ENCODE measurements around the gene AQR. TPM values are rescaled to one million over a fixed set of nuclear protein-coding genes. Genes with fewer than 3 reads are reported as not detected.

Gene AQR
- total and polyA plus RNA-seq, 2 of the 8 experiments (the other 6 are each of a cell fraction or from before 2014, with no cell fraction given), result 34.5 to 57.6 TPM

DNA sequence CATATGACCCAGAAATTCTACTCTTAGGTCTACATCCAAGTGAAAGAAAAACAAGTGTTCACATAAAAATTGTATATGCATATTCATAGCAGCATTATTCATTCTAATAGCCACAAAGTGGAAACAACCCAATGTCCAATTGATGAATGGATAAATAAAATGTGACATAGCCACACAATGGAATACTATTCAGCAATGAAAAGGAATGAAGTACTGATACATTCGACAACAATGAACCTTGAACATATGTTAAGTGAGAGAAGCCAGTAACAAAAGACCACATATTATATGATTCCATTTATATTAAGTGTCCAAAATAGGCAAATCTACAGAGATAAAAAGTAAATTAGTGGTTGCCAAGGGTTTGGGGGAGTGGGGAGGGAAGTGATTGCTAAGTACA lies 104.0 kb downstream of the AQR start:
- no peak overlapping the region for H3K4me2 ChIP-seq (ENCODE audit: insufficient read depth in 1 of 2, low read depth in 2 of 2, low read length in 2 of 2)
- no peak overlapping the region for H3K23ac ChIP-seq (ENCODE audit: insufficient read length)
- 95% methylated on average over 1 of the region's 1 CpG; no CpG with 5 or more reads in 1 of the 2 experiments for WGBS, 2 experiments (ENCODE audit: extremely low coverage in 1 of 2, insufficient coverage in 1 of 2, insufficient read length in 1 of 2, insufficient replicate concordance in 2 of 2, low coverage in 1 of 2, low lambda C conversion rate in 2 of 2, missing lambda C conversion rate in 1 of 2)
- no peak overlapping the region for H2AFZ ChIP-seq (ENCODE audit: low read length)
- no peak overlapping the region for H3K9ac ChIP-seq (replicated peaks in 1 of 4; ENCODE audit: extremely low read depth in 1 of 4, low read depth in 3 of 4, low read length in 3 of 4)
- H4K5ac ChIP-seq (ENCODE audit: insufficient read length, low read depth, low read length), result no peak overlapping the region
- H3K14ac ChIP-seq (ENCODE audit: insufficient read length), result no peak overlapping the region
- H2AK5ac ChIP-seq (ENCODE audit: low read depth, low read length), result no peak overlapping the region
- DNase-seq (ENCODE audit: low read depth in 1 of 2, low spot score in 2 of 2), result no peak
- no peak overlapping the region for H3K27ac ChIP-seq (ENCODE audit: low read depth, low read length)
- no peak overlapping the region for H2BK15ac ChIP-seq (ENCODE audit: low read length)
- no peak overlapping the region for H2BK12ac ChIP-seq (ENCODE audit: low read depth, low read length)
- H2BK5ac ChIP-seq (ENCODE audit: low read depth, low read length), result no peak overlapping the region
- no peaks in the 10 kb centered on the region; the same call in 1 of the 2 replicates for H3K79me1 ChIP-seq (ENCODE audit: low read depth, low read length)
- H3K9me3 ChIP-seq (ENCODE audit: insufficient read depth in 2 of 2, low read depth in 1 of 2, low read length in 1 of 2), result no peaks in the 10 kb centered on the region
- H3K23me2 ChIP-seq (ENCODE audit: low read depth, low read length), result no peaks in the 10 kb centered on the region
- POLR2A ChIA-PET (ENCODE audit: partially characterized antibody), result no interaction called here
- no peak overlapping the region for H3K4me3 ChIP-seq (ENCODE audit: extremely low read depth in 1 of 4, insufficient read depth in 2 of 4, low read depth in 3 of 4, low read length in 4 of 4)
- no peak overlapping the region for H4K91ac ChIP-seq (replicated peaks; ENCODE audit: insufficient read length, low read length)
- CTCF ChIA-PET (ENCODE audit: partially characterized antibody), result interaction anchor here (0.5 to 1.0 kb wide), 2 partner anchors 13 to 24 kb away, joined by 3 to 4 read pairs; no protein-coding TSS in a partner anchor
- no peak overlapping the region for H2BK120ac ChIP-seq (replicated peaks; ENCODE audit: low read depth, low read length)
- H3K79me2 ChIP-seq (ENCODE audit: control insufficient read depth in 1 of 2, insufficient read depth in 2 of 2, low read length in 2 of 2), result no peaks in the 10 kb centered on the region
- no peak overlapping the region for H2BK20ac ChIP-seq (ENCODE audit: low read length)
- H4K8ac ChIP-seq (ENCODE audit: extremely low read depth, insufficient read depth, low read length), result no peak overlapping the region
- no peak overlapping the region for H3K56ac ChIP-seq (replicated peaks; ENCODE audit: insufficient read length, low read depth, low read length)
- H3K36me3 ChIP-seq (ENCODE audit: control insufficient read depth in 2 of 4, insufficient read depth in 4 of 4, low read length in 3 of 4), result peaks cover 0 to 21% (median 13%) of the 10 kb centered on the region in 4 experiments; a peak in 4 of 8 replicates
- H3K18ac ChIP-seq (ENCODE audit: extremely low read depth, low read length), result no peak overlapping the region
- H3K4me1 ChIP-seq (replicated peaks in 1 of 4; ENCODE audit: control insufficient read depth in 3 of 4, insufficient read depth in 4 of 4, low read length in 3 of 4), result no peaks in the 10 kb centered on the region
- FAIRE-seq, result no peak
- H4K20me1 ChIP-seq (replicated peaks in 1 of 2; ENCODE audit: control insufficient read depth in 1 of 2, insufficient read depth in 2 of 2, low read length in 2 of 2), result peaks cover 0 to 2% of the 10 kb centered on the region in 2 experiments
- no peak overlapping the region for H3K4ac ChIP-seq (replicated peaks; ENCODE audit: insufficient read length, low read depth, low read length)
- no peaks in the 10 kb centered on the region for H3K27me3 ChIP-seq (replicated peaks in 1 of 4; ENCODE audit: control insufficient read depth in 3 of 4, extremely low read depth in 1 of 4, insufficient read depth in 3 of 4, low read length in 3 of 4)
- no peak for TF ChIP-seq RNF2 (IDR thresholded peaks at IDR 0.05; ENCODE audit: borderline replicate concordance, low read depth, low read length, missing control alignments, poor library complexity, severe bottlenecking)
- TF ChIP-seq GABPA (IDR thresholded peaks at IDR 0.05; ENCODE audit: borderline replicate concordance, insufficient read depth, low read length), result no peak
- TF ChIP-seq, protein P1, sequence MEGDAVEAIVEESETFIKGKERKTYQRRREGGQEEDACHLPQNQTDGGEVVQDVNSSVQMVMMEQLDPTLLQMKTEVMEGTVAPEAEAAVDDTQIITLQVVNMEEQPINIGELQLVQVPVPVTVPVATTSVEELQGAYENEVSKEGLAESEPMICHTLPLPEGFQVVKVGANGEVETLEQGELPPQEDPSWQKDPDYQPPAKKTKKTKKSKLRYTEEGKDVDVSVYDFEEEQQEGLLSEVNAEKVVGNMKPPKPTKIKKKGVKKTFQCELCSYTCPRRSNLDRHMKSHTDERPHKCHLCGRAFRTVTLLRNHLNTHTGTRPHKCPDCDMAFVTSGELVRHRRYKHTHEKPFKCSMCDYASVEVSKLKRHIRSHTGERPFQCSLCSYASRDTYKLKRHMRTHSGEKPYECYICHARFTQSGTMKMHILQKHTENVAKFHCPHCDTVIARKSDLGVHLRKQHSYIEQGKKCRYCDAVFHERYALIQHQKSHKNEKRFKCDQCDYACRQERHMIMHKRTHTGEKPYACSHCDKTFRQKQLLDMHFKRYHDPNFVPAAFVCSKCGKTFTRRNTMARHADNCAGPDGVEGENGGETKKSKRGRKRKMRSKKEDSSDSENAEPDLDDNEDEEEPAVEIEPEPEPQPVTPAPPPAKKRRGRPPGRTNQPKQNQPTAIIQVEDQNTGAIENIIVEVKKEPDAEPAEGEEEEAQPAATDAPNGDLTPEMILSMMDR (IDR thresholded peaks at IDR 0.05; ENCODE audit: control extremely low read depth in 1 of 3, insufficient read depth in 1 of 3, low read depth in 1 of 3, low read length in 3 of 3), result no peak
- TF ChIP-seq HDAC2 (IDR thresholded peaks at IDR 0.05; ENCODE audit: borderline replicate concordance in 1 of 2, low read depth in 2 of 2, low read length in 2 of 2), result no peak
- no peak for TF ChIP-seq SUZ12 (IDR thresholded peaks at IDR 0.05; ENCODE audit: low read length)
- no peak for TF ChIP-seq POLR2AphosphoS5 (IDR thresholded peaks at IDR 0.05; ENCODE audit: low read depth, low read length)
- no peak for TF ChIP-seq BACH1 (IDR thresholded peaks at IDR 0.05; ENCODE audit: low read length)
- TF ChIP-seq SIN3A (conservative IDR thresholded peaks at IDR 0.05 in 1 of 2, IDR thresholded peaks at IDR 0.05 in 1 of 2; ENCODE audit: low read depth in 1 of 2, low read length in 2 of 2), result no peak
- no peak for TF ChIP-seq ZNF274 (IDR thresholded peaks at IDR 0.05; ENCODE audit: borderline replicate concordance, extremely low read depth, low read length)
- TF ChIP-seq BCL11A (IDR thresholded peaks at IDR 0.05; ENCODE audit: low read depth in 2 of 2, low read length in 2 of 2), result no peak
- TF ChIP-seq JUND (IDR thresholded peaks at IDR 0.05; ENCODE audit: low read length), result no peak
